HFF-Myc (cell line): ENCODE data around the gene FIGN.

ENCODE experiments used
- DNase-seq: peaks from one replicate; pipeline ENCODE4 v3.0.0-alpha.2; 2011; ENCODE audit warnings: low read depth; ENCODE audit errors: extremely low read depth
- H3K4me3 ChIP-seq: replicated peaks from 2 replicates; pipeline ENCODE4 v1.5.1; 2011; ENCODE audit warnings: low read depth, mild to moderate bottlenecking, control low read depth, low read length
- TF ChIP-seq, protein P1 (sequence below): IDR thresholded peaks from 2 replicates; pipeline ENCODE4 v1.5.1; 2012; ENCODE audit warnings: mild to moderate bottlenecking, low read depth, low read length, control low read depth; ENCODE audit errors: missing control alignments

The FIGN gene

GRCh38 chr2:163604941-163605555 is 130.8 kb downstream of the FIGN start:
- TF ChIP-seq, protein P1, sequence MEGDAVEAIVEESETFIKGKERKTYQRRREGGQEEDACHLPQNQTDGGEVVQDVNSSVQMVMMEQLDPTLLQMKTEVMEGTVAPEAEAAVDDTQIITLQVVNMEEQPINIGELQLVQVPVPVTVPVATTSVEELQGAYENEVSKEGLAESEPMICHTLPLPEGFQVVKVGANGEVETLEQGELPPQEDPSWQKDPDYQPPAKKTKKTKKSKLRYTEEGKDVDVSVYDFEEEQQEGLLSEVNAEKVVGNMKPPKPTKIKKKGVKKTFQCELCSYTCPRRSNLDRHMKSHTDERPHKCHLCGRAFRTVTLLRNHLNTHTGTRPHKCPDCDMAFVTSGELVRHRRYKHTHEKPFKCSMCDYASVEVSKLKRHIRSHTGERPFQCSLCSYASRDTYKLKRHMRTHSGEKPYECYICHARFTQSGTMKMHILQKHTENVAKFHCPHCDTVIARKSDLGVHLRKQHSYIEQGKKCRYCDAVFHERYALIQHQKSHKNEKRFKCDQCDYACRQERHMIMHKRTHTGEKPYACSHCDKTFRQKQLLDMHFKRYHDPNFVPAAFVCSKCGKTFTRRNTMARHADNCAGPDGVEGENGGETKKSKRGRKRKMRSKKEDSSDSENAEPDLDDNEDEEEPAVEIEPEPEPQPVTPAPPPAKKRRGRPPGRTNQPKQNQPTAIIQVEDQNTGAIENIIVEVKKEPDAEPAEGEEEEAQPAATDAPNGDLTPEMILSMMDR, result no peak
- DNase-seq, result peak; percentile 17
- no peak overlapping the region for H3K4me3 ChIP-seq

DNA sequence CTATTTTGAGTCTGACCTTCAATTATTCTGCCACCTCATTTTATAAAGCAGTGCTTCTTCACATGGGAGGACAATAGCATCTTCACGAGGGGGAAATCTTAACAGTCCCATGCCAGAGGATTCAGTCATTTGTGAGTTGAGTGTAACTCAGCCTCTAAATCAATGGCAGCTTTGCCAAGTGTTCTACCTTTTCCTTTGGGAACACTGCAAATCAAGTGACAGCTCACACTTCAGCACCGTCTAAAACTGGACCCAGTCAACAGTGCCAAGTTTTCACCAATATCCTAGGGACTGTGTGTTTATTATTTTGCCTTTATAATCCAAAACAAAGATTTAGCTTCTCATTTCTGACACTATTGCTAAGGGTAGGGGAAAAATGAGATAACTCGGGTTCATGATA is 133.6 kb downstream of the FIGN start:
- no peak overlapping the region for H3K4me3 ChIP-seq
- TF ChIP-seq, protein P1, result no peak
- DNase-seq, result no peak

DNA sequence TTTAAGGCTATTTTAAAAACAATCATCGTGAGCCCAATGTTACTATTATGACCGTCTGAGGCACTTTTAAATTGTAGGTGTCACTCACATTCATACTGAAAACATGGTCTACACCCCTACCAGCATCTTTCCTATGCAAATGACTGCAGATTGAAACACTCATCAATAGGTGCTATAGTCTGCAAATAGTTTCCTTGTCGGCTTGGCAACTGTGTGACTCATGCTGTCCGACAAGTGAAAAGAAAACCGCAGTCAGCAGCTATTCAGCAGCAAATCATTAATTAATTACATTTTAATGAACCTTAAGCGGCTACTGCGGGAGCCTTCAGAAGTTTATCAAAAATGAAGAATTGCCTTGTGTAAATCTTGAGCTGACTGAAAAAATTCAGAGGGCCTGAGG is 134.4 kb downstream of the FIGN start:
- TF ChIP-seq, protein P1, result no peak
- H3K4me3 ChIP-seq, result no peak overlapping the region
- no peak for DNase-seq

DNA sequence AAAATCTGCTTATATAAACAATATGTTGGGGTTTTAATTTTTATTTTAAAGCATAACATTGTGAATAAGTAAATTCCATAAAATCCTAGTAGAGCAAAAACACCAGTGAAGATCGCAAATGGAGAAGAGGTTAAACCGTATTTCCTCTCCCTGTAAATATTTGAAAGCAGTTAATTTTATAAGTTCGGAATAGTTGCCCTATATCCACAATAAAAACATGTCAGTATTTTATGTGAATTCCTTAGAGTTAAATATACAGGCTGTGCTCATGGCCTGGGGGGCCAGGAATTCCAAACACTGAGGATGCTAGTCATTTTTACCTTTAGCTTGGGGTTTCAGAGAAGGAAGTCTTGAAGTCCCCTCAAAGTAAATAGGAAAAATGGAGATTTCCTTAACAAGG is 135.0 kb downstream of the FIGN start:
- TF ChIP-seq, protein P1, result no peak
- H3K4me3 ChIP-seq, result no peak overlapping the region
- DNase-seq, result peak; percentile 4

GRCh38 chr2:163595028-163595427 is 140.8 kb downstream of the FIGN start:
- TF ChIP-seq, protein P1, result no peak
- no peak for DNase-seq
- no peak overlapping the region for H3K4me3 ChIP-seq

DNA sequence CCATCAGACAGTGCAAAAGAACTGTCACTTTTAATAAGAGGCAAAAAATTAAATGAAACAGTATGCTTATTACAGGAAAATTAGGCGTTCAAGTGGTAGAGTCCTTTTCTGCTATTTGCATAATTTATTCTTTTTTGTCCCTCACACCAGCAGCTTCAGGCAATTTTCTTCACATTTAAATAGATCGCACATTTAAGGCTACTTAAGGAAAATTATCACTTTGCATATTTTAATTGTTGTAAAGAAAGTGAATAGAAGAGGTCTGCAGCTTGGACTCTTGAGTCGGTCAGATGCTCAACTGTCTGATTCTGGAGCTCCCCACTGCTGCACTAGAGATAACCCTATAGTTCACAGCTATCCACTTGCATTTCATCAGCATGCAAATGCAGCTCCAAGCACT is 141.3 kb downstream of the FIGN start:
- TF ChIP-seq, protein P1, result no peak
- H3K4me3 ChIP-seq, result no peak overlapping the region
- DNase-seq, result no peak

DNA sequence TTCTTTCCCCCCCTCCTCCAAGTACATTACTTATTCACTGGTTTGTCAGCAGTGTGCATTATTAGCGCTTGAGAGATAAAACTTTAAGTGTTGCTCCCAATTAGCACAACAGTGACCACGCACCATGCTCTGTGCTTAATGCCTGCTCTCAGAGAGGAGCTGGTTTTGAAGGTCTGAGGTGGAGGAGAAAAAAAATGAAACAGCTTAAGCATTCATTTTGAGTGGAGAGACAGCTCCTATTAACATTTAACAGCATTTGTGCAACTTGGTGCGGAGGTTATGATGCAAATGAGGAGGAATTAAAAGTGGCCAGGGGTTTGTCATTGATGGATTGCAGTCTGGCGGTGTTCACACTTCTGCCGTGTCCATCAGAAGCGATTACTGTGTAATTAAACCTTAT is 141.8 kb downstream of the FIGN start:
- DNase-seq, result no peak
- H3K4me3 ChIP-seq, result no peak overlapping the region
- TF ChIP-seq, protein P1, result no peak
